GM12801 (cell line): Measurements from ENCODE around the gene UBE2E2.

Experiments used
- TF ChIP-seq, protein P1 (sequence below): IDR thresholded peaks from one replicate; pipeline ENCODE4 v1.5.1; 2011; ENCODE audit warnings: control low read depth; ENCODE audit not compliant: insufficient read length; ENCODE audit errors: extremely low read depth

UBE2E2 gene

DNA sequence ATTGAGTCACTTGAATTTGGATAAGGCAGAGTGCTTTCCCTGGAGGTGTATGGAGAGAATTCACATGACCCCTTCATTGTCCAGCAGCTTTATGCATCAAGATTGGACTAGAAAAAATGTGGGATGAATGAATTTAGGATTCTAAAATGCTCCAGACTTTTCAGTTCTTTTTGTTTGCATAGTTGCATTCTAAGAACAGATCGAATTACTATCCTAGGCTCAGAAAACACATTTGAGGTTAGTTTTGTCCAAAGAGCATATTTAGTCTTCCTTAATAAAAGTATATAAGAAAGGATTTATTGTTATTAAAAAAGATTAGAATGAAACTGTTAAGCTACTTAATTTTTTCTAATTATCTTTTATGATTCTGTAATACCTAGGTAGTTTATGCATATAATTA lies 127.4 kb downstream of the UBE2E2 start:
- TF ChIP-seq, protein P1, sequence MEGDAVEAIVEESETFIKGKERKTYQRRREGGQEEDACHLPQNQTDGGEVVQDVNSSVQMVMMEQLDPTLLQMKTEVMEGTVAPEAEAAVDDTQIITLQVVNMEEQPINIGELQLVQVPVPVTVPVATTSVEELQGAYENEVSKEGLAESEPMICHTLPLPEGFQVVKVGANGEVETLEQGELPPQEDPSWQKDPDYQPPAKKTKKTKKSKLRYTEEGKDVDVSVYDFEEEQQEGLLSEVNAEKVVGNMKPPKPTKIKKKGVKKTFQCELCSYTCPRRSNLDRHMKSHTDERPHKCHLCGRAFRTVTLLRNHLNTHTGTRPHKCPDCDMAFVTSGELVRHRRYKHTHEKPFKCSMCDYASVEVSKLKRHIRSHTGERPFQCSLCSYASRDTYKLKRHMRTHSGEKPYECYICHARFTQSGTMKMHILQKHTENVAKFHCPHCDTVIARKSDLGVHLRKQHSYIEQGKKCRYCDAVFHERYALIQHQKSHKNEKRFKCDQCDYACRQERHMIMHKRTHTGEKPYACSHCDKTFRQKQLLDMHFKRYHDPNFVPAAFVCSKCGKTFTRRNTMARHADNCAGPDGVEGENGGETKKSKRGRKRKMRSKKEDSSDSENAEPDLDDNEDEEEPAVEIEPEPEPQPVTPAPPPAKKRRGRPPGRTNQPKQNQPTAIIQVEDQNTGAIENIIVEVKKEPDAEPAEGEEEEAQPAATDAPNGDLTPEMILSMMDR = no peak

DNA sequence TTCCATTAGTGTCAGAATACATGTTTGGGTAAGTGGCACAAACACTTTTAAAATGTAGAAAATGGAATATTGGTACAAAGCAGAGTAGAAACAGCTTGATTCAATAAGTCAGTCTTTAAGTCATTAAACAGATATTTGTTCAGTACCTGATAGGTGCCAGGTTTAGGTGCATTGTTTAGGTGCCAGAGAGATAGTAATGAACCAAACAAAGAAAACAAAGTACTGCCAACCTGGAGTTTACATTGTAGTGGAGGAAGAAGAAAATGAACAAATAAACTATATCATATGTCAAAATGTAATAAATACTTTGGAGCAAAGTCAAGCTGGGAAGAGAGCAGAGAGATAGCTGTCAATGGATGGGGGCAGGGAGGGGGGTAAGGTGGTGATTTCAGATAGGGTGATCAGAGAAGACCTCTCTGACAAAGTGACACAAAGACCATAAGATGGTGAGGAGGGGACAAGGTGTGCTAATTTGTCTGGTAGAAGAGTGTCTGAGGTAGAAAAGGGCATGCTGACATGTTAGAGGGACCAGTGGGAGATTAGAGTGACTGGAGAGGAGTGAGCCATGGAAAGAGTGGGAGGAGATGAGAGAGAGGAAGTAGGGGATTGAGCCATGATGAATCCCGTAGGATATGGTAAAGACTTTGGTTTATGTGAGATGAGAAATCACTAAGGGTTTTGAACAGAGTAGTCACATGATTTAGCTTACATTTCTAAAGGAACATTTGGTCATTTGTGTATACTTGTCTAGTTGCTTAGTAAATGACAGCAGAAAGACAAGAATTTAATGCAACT lies 128.2 kb downstream of the UBE2E2 start:
- TF ChIP-seq, protein P1 = no peak

DNA sequence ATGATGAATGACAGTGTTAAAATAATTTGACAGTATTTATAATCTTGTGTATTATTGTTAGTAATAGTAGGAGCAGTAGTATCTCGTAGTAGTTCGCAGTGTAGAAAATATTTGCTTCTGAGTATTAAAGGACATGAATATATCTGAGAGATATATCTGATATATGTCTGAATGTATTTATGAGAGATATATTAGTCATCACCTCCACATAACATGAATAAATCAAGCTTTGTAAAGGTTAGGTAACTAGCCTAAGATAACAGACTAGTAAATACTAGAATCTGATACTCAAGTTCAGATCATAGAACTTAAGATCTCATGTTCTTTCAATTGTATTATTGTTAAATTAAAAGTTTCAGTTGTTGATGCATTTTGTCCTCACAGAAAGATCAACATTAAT lies 130.5 kb downstream of the UBE2E2 start:
- TF ChIP-seq, protein P1 = no peak

DNA sequence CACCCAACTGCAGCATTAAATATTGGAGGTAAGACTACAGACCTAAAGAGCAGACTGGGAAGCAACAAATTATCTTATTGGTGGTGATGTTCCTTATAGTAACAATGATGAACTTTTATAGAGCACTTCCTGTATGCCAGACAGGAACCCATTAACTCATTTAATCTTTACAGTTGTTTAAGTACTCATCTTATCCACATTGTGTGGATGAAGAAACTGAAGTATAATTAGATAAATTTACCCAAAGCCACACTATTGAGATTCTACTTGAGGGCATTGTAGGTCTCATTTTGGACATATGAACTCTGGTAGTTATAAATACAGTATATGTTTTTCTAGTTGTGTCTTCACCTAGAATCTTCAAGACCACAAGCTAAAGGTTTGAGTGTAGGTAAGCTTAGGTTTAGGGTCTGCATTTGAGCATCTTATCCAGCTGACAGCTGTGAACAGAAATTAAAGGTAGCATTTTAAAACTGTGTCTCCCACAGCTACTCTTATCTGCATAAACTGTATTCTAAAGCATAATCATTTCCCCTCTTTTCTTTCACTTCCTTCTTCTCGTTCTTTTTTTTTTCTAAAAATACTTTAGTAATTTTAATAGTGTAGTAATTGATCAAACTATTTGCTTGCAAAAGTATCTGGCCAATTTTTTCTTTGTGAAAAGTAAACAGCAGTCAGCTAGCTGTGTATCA lies 138.2 kb downstream of the UBE2E2 start:
- TF ChIP-seq, protein P1 = no peak

DNA sequence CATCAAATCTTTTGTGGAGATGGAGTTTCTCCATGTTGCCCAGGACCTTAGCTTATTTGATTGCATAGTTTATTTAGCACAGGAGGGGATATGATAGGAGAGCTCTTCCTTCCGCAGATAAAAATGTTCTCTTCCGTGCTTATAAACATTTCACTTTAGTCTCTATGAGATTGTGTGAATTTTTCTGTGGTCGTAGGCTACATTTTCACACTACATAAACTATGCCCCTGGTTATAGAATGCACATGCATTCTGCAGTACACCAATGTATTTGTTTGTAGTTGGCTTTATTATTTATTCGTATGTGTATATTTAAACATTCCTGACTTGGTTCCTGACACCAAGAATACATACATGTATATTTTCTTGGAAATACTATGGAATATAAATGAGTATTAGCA lies 139.2 kb downstream of the UBE2E2 start:
- TF ChIP-seq, protein P1 = no peak

DNA sequence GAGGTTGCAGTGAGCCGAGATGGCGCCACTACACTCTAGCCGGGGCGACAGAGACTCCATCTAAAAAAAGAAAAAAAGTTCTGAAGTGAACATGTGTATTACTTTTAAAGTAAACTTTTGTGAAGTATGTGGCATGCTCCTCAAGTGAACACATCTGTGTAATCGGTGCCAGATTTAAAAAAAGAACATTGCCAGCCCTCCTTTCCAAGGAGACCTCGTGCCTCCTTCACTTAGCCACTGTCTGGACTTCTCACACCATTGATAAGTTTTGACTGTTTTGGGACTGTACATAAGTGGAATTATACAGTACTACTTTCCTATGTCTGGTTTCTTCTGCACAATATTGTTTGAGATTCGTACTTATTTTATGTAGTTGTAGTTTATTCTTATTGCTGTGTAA lies 140.4 kb downstream of the UBE2E2 start:
- TF ChIP-seq, protein P1 = no peak

DNA sequence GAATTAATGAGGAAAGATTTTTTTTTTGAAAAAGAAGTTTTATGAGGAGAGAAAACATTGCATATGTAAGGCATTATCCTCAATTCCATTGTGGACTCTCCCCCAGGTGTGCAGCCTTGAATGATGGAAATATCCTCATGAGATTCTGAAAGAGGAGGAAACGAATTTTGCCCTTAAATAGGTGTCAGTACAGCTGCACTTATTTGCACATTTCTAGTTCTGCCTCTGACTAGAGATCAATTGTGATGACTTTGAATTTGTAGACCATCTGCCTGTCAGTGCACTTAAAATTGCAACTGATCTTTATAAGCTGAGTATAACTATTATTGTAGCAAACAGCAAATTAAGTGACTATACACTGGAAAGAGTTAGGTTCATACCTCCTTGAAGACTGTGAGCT lies 141.8 kb downstream of the UBE2E2 start:
- TF ChIP-seq, protein P1 = no peak
